Keratinocyte (primary cell): ENCODE results near the gene NUP153. TPM values are rescaled to one million over a fixed set of nuclear protein-coding genes. Genes with fewer than 3 reads are reported as not detected.
A peak's percentile ranks its signal among the peaks of the same experiment; 100 is the strongest.

Source experiments
- DNase-seq: peaks from one replicate; pipeline ENCODE4 v3.0.0-alpha.2; 2011; ENCODE audit warnings: low read depth, missing footprints, low spot score
- FAIRE-seq: peaks from 2 replicates; lab custom pipeline; 2011; peaks lifted over from hg19 to GRCh38; lab: Jason Lieb, UNC
- H2AFZ ChIP-seq: 2 replicates; pipeline ENCODE4 v1.6.0; 2012; ENCODE audit warnings: low read length, control low read depth, inconsistent platforms; ENCODE audit not compliant: control insufficient read depth
- H3K27ac ChIP-seq: 2 replicates; pipeline ENCODE4 v1.5.1; 2011; ENCODE audit warnings: low read length; ENCODE audit not compliant: control insufficient read depth, insufficient read depth
- H3K27me3 ChIP-seq: 3 replicates; pipeline ENCODE4 v1.6.0; 2011; ENCODE audit warnings: low read length; ENCODE audit not compliant: control insufficient read depth, insufficient read depth; ENCODE audit errors: extremely low read depth
- H3K36me3 ChIP-seq, 2 experiments: 2 replicates in 1 of 2; 3 replicates in 1 of 2; pipeline ENCODE4 v1.5.1; 2011; ENCODE audit warnings: low read length in 2 of 2, mild to moderate bottlenecking in 1 of 2; ENCODE audit not compliant: control insufficient read depth in 2 of 2, insufficient read depth in 2 of 2; ENCODE audit errors: extremely low read depth in 1 of 2
- H3K4me1 ChIP-seq: 3 replicates; pipeline ENCODE4 v1.5.1; 2011; ENCODE audit warnings: low read length; ENCODE audit not compliant: control insufficient read depth, insufficient read depth; ENCODE audit errors: extremely low read depth
- H3K4me2 ChIP-seq: 3 replicates; pipeline ENCODE4 v1.6.0; 2011; ENCODE audit warnings: low read depth, low read length; ENCODE audit not compliant: control insufficient read depth, insufficient read depth; ENCODE audit errors: extremely low read depth
- H3K4me3 ChIP-seq, 3 experiments: fragments of 200-600 bp in 1 of 3; sonication (generic) in 1 of 3; 2 replicates in 2 of 3; 3 replicates in 1 of 3; pipeline ENCODE4 v1.5.1; 2011 to 2016; ENCODE audit warnings: low read length in 3 of 3, mild to moderate bottlenecking in 3 of 3, control low read depth in 2 of 3, inconsistent platforms in 1 of 3, low read depth in 1 of 3, mixed read lengths in 1 of 3, mixed run types in 1 of 3, moderate library complexity in 1 of 3; ENCODE audit not compliant: control insufficient read depth in 2 of 3, insufficient read depth in 2 of 3; ENCODE audit errors: extremely low read depth in 1 of 3
- H3K79me2 ChIP-seq: 2 replicates; pipeline ENCODE4 v1.6.0; 2012; ENCODE audit warnings: low read length; ENCODE audit not compliant: control insufficient read depth, insufficient read depth
- H3K9ac ChIP-seq: 3 replicates; pipeline ENCODE4 v1.6.0; 2011; ENCODE audit warnings: low read length; ENCODE audit not compliant: control insufficient read depth, insufficient read depth; ENCODE audit errors: extremely low read depth
- H3K9me1 ChIP-seq: 3 replicates; pipeline ENCODE4 v1.6.0; 2011; ENCODE audit warnings: low read length; ENCODE audit not compliant: control insufficient read depth, insufficient read depth; ENCODE audit errors: extremely low read depth
- H3K9me3 ChIP-seq: 2 replicates; pipeline ENCODE4 v1.5.1; 2012; ENCODE audit warnings: low read depth, low read length; ENCODE audit not compliant: control insufficient read depth
- H4K20me1 ChIP-seq: 3 replicates; pipeline ENCODE4 v1.6.0; 2011; ENCODE audit warnings: low read length; ENCODE audit not compliant: control insufficient read depth, insufficient read depth; ENCODE audit errors: extremely low read depth
- EZH2 ChIP-seq: IDR thresholded peaks from one replicate; pipeline ENCODE4 v1.6.1; 2012; ENCODE audit warnings: inconsistent platforms, mild to moderate bottlenecking, low read length, moderate library complexity
- dilution Hi-C: fragments of 300-500 bp; cut with MboI; formaldehyde crosslinking; loops from one replicate; pipeline ENCODE4 v1.7.0; 2020; ENCODE audit warnings: low sequenced_read_pairs; ENCODE audit not compliant: extremely low pct_ligation_motif_present
- polyA plus RNA-seq, 5 experiments: library from polyadenylated mRNA; depleted of rRNA in 3 of 5; stranded (reverse) in 3 of 5; stranded (forward) in 1 of 5; unstranded in 1 of 5; fragments of >200 nt; gene quantifications; 1 replicate in 1 of 5; 2 replicates in 3 of 5; 3 replicates in 1 of 5; pipeline versions ENCODE4 v1.2.1 to v1.2.3, GENCODE V29; 2011 to 2012; ENCODE audit warnings: missing spikeins in 2 of 5, low read depth in 1 of 5, low replicate concordance in 1 of 5
- TF ChIP-seq, protein P1 (sequence below), 3 experiments: IDR thresholded peaks in 1 of 3; conservative IDR thresholded peaks in 1 of 3; optimal IDR thresholded peaks in 1 of 3; 2 replicates in 2 of 3; 3 replicates in 1 of 3; pipeline versions ENCODE3 to v1.5.1; 2011; ENCODE audit warnings: low read length in 3 of 3, mild to moderate bottlenecking in 3 of 3, moderate library complexity in 2 of 3, control low read depth in 1 of 3, inconsistent platforms in 1 of 3; ENCODE audit not compliant: insufficient read depth in 2 of 3; ENCODE audit errors: extremely low read depth in 1 of 3

NUP153 gene
- polyA plus RNA-seq, 1 donor (not counting 4 experiments of a cell fraction or from before 2014, with no cell fraction given), result 27.6 TPM

GRCh38 chr6:17705778-17706579, 746 bp downstream of the NUP153 start:
- H3K4me1 ChIP-seq, result peaks cover 33% of the 10 kb centered on the region
- H3K4me3 ChIP-seq, result peak overlapping the region; percentile 81 to 95 (median 83)
- H3K27me3 ChIP-seq, result no peaks in the 10 kb centered on the region
- H3K4me2 ChIP-seq, result peak overlapping the region; percentile 91
- dilution Hi-C loops, result no loop called here
- FAIRE-seq (no peak), DNase-seq (no peak)
- peak overlapping the region; percentile 87 for H3K27ac ChIP-seq
- no peaks in the 10 kb centered on the region for H3K9me3 ChIP-seq
- H3K79me2 ChIP-seq, result peaks cover 54% of the 10 kb centered on the region
- no peaks in the 10 kb centered on the region for H3K9me1 ChIP-seq
- peaks cover 9% of the 10 kb centered on the region for H4K20me1 ChIP-seq
- H3K9ac ChIP-seq, result peak overlapping the region; percentile 98
- no peaks in the 10 kb centered on the region for H3K36me3 ChIP-seq
- TF ChIP-seq EZH2, result no peak
- TF ChIP-seq, protein P1, sequence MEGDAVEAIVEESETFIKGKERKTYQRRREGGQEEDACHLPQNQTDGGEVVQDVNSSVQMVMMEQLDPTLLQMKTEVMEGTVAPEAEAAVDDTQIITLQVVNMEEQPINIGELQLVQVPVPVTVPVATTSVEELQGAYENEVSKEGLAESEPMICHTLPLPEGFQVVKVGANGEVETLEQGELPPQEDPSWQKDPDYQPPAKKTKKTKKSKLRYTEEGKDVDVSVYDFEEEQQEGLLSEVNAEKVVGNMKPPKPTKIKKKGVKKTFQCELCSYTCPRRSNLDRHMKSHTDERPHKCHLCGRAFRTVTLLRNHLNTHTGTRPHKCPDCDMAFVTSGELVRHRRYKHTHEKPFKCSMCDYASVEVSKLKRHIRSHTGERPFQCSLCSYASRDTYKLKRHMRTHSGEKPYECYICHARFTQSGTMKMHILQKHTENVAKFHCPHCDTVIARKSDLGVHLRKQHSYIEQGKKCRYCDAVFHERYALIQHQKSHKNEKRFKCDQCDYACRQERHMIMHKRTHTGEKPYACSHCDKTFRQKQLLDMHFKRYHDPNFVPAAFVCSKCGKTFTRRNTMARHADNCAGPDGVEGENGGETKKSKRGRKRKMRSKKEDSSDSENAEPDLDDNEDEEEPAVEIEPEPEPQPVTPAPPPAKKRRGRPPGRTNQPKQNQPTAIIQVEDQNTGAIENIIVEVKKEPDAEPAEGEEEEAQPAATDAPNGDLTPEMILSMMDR (optimal IDR thresholded peaks at IDR 0.05 in 1 of 3, IDR thresholded peaks at IDR 0.05 in 1 of 3, conservative IDR thresholded peaks at IDR 0.05 in 1 of 3; ENCODE audit: extremely low read depth in 1 of 3, insufficient read depth in 2 of 3, low read length in 3 of 3), result peak in 2 of 3 experiments; percentile 14 to 21
- H2AFZ ChIP-seq, result peak overlapping the region; percentile 66

GRCh38 chr6:17705428-17705777, 1.3 kb downstream of the NUP153 start:
- no peak for DNase-seq
- Histone ChIP-seq H3K9me3 (no peaks in the 10 kb centered on the region), H3K9ac (peak overlapping the region; percentile 98), H2AFZ (no peak overlapping the region), H3K4me1 (peaks cover 33% of the 10 kb centered on the region), H3K4me2 (peak overlapping the region; percentile 91), H3K4me3 (peak overlapping the region; percentile 81 to 95 (median 83)), H3K9me1 (no peaks in the 10 kb centered on the region), H3K27ac (peak overlapping the region; percentile 87), H4K20me1 (peaks cover 12% of the 10 kb centered on the region), H3K36me3 (no peaks in the 10 kb centered on the region), H3K27me3 (no peaks in the 10 kb centered on the region), H3K79me2 (peaks cover 60% of the 10 kb centered on the region)
- no peak for TF ChIP-seq EZH2
- TF ChIP-seq, protein P1 (optimal IDR thresholded peaks at IDR 0.05 in 1 of 3, IDR thresholded peaks at IDR 0.05 in 1 of 3, conservative IDR thresholded peaks at IDR 0.05 in 1 of 3; ENCODE audit: extremely low read depth in 1 of 3, insufficient read depth in 2 of 3, low read length in 3 of 3), result no peak
- FAIRE-seq, result no peak
- dilution Hi-C loops, result no loop called here
